Measurements from ENCODE around the gene MRPL37. TPM values are rescaled to one million over a fixed set of nuclear protein-coding genes. Genes with fewer than 3 reads are reported as not detected.

The MRPL37 gene
- total and polyA plus RNA-seq, 9 donors = 36.2 to 86.6 (median 47.9) TPM

DNA sequence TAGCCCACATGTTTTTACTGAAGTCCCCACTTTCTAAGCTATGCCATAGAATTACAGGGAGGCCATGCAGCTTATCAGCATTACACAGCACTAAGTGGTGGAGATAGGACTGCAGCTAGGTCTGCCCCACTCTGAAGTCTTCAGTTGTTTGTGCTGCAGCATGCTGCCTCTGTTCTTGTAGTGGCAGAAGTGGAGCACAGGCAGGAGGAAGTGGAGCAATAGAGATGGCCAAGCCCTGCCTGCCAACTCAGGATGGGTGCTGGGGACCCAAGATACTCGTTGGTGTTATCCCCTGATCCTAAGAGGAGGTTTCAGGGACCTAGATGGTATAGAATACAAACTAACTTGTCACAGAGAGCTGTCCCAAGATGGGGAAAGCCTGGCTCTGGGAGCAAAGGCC, 12.9 kb downstream of the MRPL37 start:
- TF ChIP-seq CTCF (IDR thresholded peaks at IDR 0.05) (no peak), EP300 (IDR thresholded peaks at IDR 0.05) (no peak), POLR2A (IDR thresholded peaks at IDR 0.05) (no peak)
- Histone ChIP-seq H3K27me3 (no peaks in the 10 kb centered on the region), H3K4me3 (no peak overlapping the region), H3K9me3 (no peaks in the 10 kb centered on the region), H3K4me1 (ENCODE audit: insufficient read depth) (no peaks in the 10 kb centered on the region), H3K27ac (no peak overlapping the region), H3K36me3 (no peaks in the 10 kb centered on the region)
- WGBS, 3 donors = 33 to 95% (median 67%) methylated on average over 1 of the region's 1 CpG
- intact Hi-C loops (cut with DNase I) = loop anchor here in 1 of 4 donors (10.0 kb wide), 1 partner anchor 282 kb away; no protein-coding TSS in a partner anchor
- no peak for DNase-seq

DNA sequence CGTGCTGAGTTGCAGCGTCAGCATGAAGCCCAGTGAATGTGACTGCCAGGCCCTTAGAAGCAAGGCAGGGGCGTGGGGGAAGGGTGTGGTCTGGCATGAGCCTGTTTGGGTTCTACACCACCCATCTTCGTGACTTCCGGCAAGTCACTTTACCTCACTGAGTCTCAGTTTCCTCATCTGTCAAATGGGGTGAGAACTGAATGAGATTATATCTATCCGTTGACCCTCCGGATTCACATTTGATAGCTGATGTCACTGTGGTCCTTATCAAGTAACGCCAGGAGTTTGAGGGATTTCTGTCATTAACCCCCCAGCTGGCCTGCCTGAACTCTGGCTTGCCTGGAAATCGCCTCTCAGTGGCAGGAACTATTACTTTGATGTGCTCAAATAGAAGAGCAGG, 15.6 kb downstream of the MRPL37 start:
- TF ChIP-seq EP300 (IDR thresholded peaks at IDR 0.05) (no peak), POLR2A (IDR thresholded peaks at IDR 0.05) (no peak), CTCF (IDR thresholded peaks at IDR 0.05) (no peak)
- intact Hi-C loops (cut with DNase I) = loop anchor here in 1 of 4 donors (10.0 kb wide), 1 partner anchor 279 kb away; no protein-coding TSS in a partner anchor
- Histone ChIP-seq H3K9me3 (no peaks in the 10 kb centered on the region), H3K4me1 (ENCODE audit: insufficient read depth) (peaks cover 14% of the 10 kb centered on the region), H3K27ac (no peak overlapping the region), H3K4me3 (no peak overlapping the region), H3K36me3 (no peaks in the 10 kb centered on the region), H3K27me3 (no peaks in the 10 kb centered on the region)
- 91 to 94% (median 93%) methylated on average over 9 of the region's 9 CpGs for WGBS, 3 donors
- no peak for DNase-seq

GRCh38 chr1:54218883-54219687, 19.1 kb downstream of the MRPL37 start:
- Histone ChIP-seq H3K4me3 (no peak overlapping the region), H3K9me3 (no peaks in the 10 kb centered on the region), H3K4me1 (ENCODE audit: insufficient read depth) (peaks cover 14% of the 10 kb centered on the region), H3K27ac (peak overlapping the region; percentile 45 to 59), H3K36me3 (no peaks in the 10 kb centered on the region), H3K27me3 (no peaks in the 10 kb centered on the region)
- peak in 1 of 5 donors; percentile 25 for DNase-seq
- TF ChIP-seq CTCF (IDR thresholded peaks at IDR 0.05) (no peak), EP300 (IDR thresholded peaks at IDR 0.05) (no peak), POLR2A (IDR thresholded peaks at IDR 0.05) (no peak)
- intact Hi-C loops (cut with DNase I) = loop anchor here in 1 of 4 donors (10.0 kb wide), 1 partner anchor 276 kb away; no protein-coding TSS in a partner anchor
- WGBS, 3 donors = 51 to 59% (median 54%) methylated on average over 11 of the region's 11 CpGs

DNA sequence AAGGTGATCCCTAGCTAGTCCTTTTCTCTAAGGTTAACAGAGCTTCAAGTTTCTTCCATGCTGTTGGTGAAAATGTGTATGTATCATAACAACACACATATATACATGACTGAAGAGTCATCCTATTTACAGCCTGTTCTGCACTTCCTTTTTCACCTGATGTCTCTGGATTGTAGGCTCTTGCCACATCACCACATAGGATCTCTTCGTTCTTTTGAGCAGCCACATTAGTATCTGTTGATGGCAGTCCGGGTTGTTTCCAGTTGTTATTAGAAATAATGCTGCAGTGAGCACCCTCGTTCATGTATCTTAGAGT, 19.7 kb downstream of the MRPL37 start:
- intact Hi-C loops (cut with DNase I) = loop anchor here in 1 of 4 donors (10.0 kb wide), 1 partner anchor 275 kb away; no protein-coding TSS in a partner anchor
- no peak for DNase-seq
- H3K27ac ChIP-seq = peak overlapping the region; percentile 45 to 59
- TF ChIP-seq CTCF (IDR thresholded peaks at IDR 0.05) (no peak), POLR2A (IDR thresholded peaks at IDR 0.05) (no peak), EP300 (IDR thresholded peaks at IDR 0.05) (no peak)
- H3K4me3 ChIP-seq = no peak overlapping the region
- peaks cover 14% of the 10 kb centered on the region for H3K4me1 ChIP-seq (ENCODE audit: insufficient read depth)
- whole genome bisulfite sequencing, 3 donors = 2 to 26% (median 10%) methylated on average over 3 of the region's 3 CpGs
- H3K36me3 ChIP-seq = no peaks in the 10 kb centered on the region
- H3K9me3 ChIP-seq = no peaks in the 10 kb centered on the region
- H3K27me3 ChIP-seq = no peaks in the 10 kb centered on the region

Measured in ovary (tissue), 9 donors.